ENCODE data around the gene MTRF1L. TPM values are rescaled to one million over a fixed set of nuclear protein-coding genes. Genes with fewer than 3 reads are reported as not detected.
"Not testable (repeated sequence)": the region's sequence is repeated elsewhere in the genome, so short reads cannot be mapped to it uniquely, and the experiment has no call there.

Gene MTRF1L
- total RNA-seq, 2 donors from 2014 or later = 20.2 to 23.9 TPM

DNA sequence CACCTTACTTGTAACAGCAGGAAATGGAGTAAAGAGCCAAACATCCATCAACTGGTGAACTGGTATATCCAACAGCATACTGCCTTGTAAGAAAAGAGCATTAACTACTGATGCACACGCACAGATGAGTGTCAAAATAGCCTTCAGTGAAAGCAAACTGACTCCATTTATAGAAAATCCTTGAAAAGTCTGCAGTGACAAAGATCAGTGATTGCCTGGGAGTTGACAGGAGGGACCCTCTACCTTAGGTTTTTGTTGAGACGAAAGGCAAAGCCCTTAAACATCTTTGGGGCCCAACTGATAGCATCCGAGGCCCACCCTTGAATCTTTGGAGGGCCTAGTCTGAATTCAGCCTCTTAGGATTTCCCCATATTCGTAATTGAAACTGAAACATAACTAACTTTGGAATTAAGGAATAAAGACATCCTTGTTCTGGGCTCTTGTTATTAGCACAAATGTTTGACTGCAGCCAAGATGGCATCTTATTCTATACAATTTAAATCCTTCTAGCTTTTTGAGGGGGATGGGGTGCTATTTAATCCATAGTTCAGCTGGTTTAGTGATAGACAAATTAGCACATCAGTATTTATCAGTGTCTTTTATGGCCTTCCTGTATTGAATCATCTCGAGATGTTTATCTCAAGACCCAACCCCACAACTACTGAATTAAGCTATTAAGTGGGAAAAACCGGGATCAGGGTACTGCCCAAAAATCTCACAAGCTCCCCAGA is 32.7 kb downstream of the MTRF1L start:
- no peaks in the 10 kb centered on the region for H3K9me3 ChIP-seq
- no peaks in the 10 kb centered on the region for H3K27me3 ChIP-seq
- TF ChIP-seq CTCF (IDR thresholded peaks at IDR 0.05) = no peak
- intact Hi-C loops (cut with DNase I) = no loop called here
- no peak overlapping the region for H3K4me3 ChIP-seq
- no peak for DNase-seq
- no peak overlapping the region for H3K9ac ChIP-seq (ENCODE audit: low read depth in 2 of 2, low read length in 2 of 2)
- H3K36me3 ChIP-seq = no peaks in the 10 kb centered on the region
- no peak overlapping the region for H3K27ac ChIP-seq
- no peaks in the 10 kb centered on the region for H3K4me1 ChIP-seq

- H3K9ac ChIP-seq (ENCODE audit: low read depth in 2 of 2, low read length in 2 of 2); DNase-seq; H3K27ac ChIP-seq; H3K4me3 ChIP-seq; H3K9me3 ChIP-seq; H3K4me1 ChIP-seq; H3K27me3 ChIP-seq; intact Hi-C loops (cut with DNase I); H3K36me3 ChIP-seq: not testable (repeated sequence)
Observed at GRCh38 chr6:152966168-152966894, 36.2 kb downstream of the MTRF1L start.

GRCh38 chr6:152959333-152959732 is 43.2 kb downstream of the MTRF1L start:
- intact Hi-C loops (cut with DNase I) = no loop called here
- no peak for TF ChIP-seq CTCF (IDR thresholded peaks at IDR 0.05)
- Histone ChIP-seq H3K36me3 (no peaks in the 10 kb centered on the region), H3K27ac (no peak overlapping the region), H3K9ac (ENCODE audit: low read depth in 2 of 2, low read length in 2 of 2) (no peak overlapping the region), H3K4me1 (no peaks in the 10 kb centered on the region), H3K27me3 (no peaks in the 10 kb centered on the region), H3K4me3 (no peak overlapping the region), H3K9me3 (no peaks in the 10 kb centered on the region)
- DNase-seq = no peak

- no peaks in the 10 kb centered on the region for H3K27me3 ChIP-seq
- no peaks in the 10 kb centered on the region for H3K9me3 ChIP-seq
- intact Hi-C loops (cut with DNase I) = no loop called here
- H3K9ac ChIP-seq (ENCODE audit: low read depth in 2 of 2, low read length in 2 of 2) = no peak overlapping the region
- no peak for TF ChIP-seq CTCF (IDR thresholded peaks at IDR 0.05)
- no peak for DNase-seq
- no peak overlapping the region for H3K27ac ChIP-seq
- no peaks in the 10 kb centered on the region for H3K4me1 ChIP-seq
- no peaks in the 10 kb centered on the region for H3K36me3 ChIP-seq
- no peak overlapping the region for H3K4me3 ChIP-seq
Observed at GRCh38 chr6:152957796-152958195, 44.7 kb downstream of the MTRF1L start.

DNA sequence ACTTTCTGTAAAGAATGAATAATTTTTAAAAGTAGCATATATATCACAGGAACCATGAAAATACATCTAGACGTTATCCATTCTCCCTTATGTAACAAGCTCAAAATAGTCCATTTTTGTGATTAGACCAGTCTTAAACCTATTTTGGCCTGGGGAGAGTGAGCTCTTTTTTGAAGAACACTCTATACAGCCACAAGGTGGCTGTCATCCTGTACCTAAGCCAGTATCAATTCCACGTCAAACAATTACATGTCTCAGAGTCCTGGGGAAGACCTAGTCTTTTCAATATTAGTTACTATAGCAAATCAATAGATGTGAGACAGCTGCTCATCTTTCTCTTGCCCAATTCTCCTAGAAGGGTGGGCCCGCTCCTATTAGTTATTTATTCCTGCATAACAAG is 48.1 kb downstream of the MTRF1L start:
- intact Hi-C loops (cut with DNase I) = no loop called here
- no peak overlapping the region for H3K9ac ChIP-seq (ENCODE audit: low read depth in 2 of 2, low read length in 2 of 2)
- H3K27me3 ChIP-seq = no peaks in the 10 kb centered on the region
- no peak for TF ChIP-seq CTCF (IDR thresholded peaks at IDR 0.05)
- H3K4me3 ChIP-seq = no peak overlapping the region
- H3K36me3 ChIP-seq = no peaks in the 10 kb centered on the region
- H3K4me1 ChIP-seq = no peaks in the 10 kb centered on the region
- H3K27ac ChIP-seq = no peak overlapping the region
- no peak for DNase-seq
- H3K9me3 ChIP-seq = no peaks in the 10 kb centered on the region
